Neural cell (in vitro differentiated cells): ENCODE results near the gene RNASE13. TPM values are rescaled to one million over a fixed set of nuclear protein-coding genes. Genes with fewer than 3 reads are reported as not detected.

ENCODE experiments used
- H2AFZ ChIP-seq: fragments of 200-600, 300-800 bp; sonication (generic), shearing (Covaris generic); 2 replicates; pipeline ENCODE4 v1.6.0; 2014; ENCODE audit warnings: low read depth, mild to moderate bottlenecking, antibody characterized with exemption, low read length, moderate library complexity
- H3F3A ChIP-seq: fragments of 200-600 bp; shearing (Covaris generic); 2 replicates; pipeline ENCODE4 v1.6.1; 2016; ENCODE audit warnings: mild to moderate bottlenecking, moderate library complexity, mixed read lengths, antibody characterized with exemption, low read length; ENCODE audit not compliant: insufficient read depth, poor library complexity, severe bottlenecking
- H3K27ac ChIP-seq: fragments of 200-600, 300-800 bp; sonication (generic), shearing (Covaris generic); 2 replicates; pipeline ENCODE4 v1.5.1; 2014; ENCODE audit warnings: mild to moderate bottlenecking, low read length, moderate library complexity
- H3K27me3 ChIP-seq: fragments of 300-800, 200-600 bp; sonication (generic), shearing (Covaris generic); 2 replicates; pipeline ENCODE4 v1.6.0; 2014; ENCODE audit warnings: mild to moderate bottlenecking, low read depth, low read length, moderate library complexity; ENCODE audit not compliant: insufficient read depth
- H3K36me3 ChIP-seq: fragments of 300-800, 200-600 bp; sonication (generic), shearing (Covaris generic); 2 replicates; pipeline ENCODE4 v1.5.1; 2014; ENCODE audit warnings: mild to moderate bottlenecking, antibody characterized with exemption, low read length, moderate library complexity; ENCODE audit not compliant: insufficient read depth
- H3K4me2 ChIP-seq: fragments of 300-800, 200-600 bp; sonication (generic), shearing (Covaris generic); 2 replicates; pipeline ENCODE4 v1.6.0; 2014; ENCODE audit warnings: mild to moderate bottlenecking, low read length
- H3K4me3 ChIP-seq: fragments of 300-800, 200-600 bp; sonication (generic), shearing (Covaris generic); 2 replicates; pipeline ENCODE4 v1.5.1; 2014; ENCODE audit warnings: mild to moderate bottlenecking, low read length, moderate library complexity
- H3K79me2 ChIP-seq: fragments of 200-600 bp; shearing (Covaris generic); replicated peaks from 2 replicates; pipeline ENCODE4 v1.6.0; 2014; ENCODE audit warnings: mild to moderate bottlenecking, low read length, moderate library complexity; ENCODE audit not compliant: insufficient read depth
- H3K9ac ChIP-seq: fragments of 300-800, 200-600 bp; sonication (generic), shearing (Covaris generic); 2 replicates; pipeline ENCODE4 v1.6.1; 2016; ENCODE audit warnings: mild to moderate bottlenecking, low read length, mixed read lengths
- H3K9me2 ChIP-seq: fragments of 200-600 bp; shearing (Covaris generic); 2 replicates; pipeline ENCODE4 v1.6.1; 2016; ENCODE audit warnings: mild to moderate bottlenecking, low read length, mixed read lengths; ENCODE audit not compliant: insufficient read depth
- H3K9me3 ChIP-seq: fragments of 200-600, 300-800 bp; sonication (generic), shearing (Covaris generic); 2 replicates; pipeline ENCODE4 v1.6.1; 2016; ENCODE audit warnings: mild to moderate bottlenecking, mixed run types, low read length, moderate library complexity, mixed read lengths
- H4K20me1 ChIP-seq: fragments of 200-600 bp; shearing (Covaris generic); 2 replicates; pipeline ENCODE4 v1.6.1; 2016; ENCODE audit warnings: mild to moderate bottlenecking, mixed run types; ENCODE audit not compliant: insufficient read depth
- CTCF ChIP-seq: fragments of 450-650 bp; IDR thresholded peaks from 2 replicates; pipeline ENCODE4 v1.5.1; 2014; ENCODE audit warnings: antibody characterized with exemption, mild to moderate bottlenecking, moderate library complexity; ENCODE audit not compliant: poor library complexity, severe bottlenecking
- EP300 ChIP-seq: fragments of 450-650 bp; conservative IDR thresholded peaks from 2 replicates; pipeline ENCODE4 v1.6.1; 2014; ENCODE audit warnings: antibody characterized with exemption, mild to moderate bottlenecking, moderate library complexity; ENCODE audit not compliant: poor library complexity, severe bottlenecking
- EZH2 ChIP-seq: fragments of 200-600, 300-800 bp; shearing (Covaris generic), sonication (generic); IDR thresholded peaks from 2 replicates; pipeline ENCODE4 v1.6.1; 2014; ENCODE audit warnings: antibody characterized with exemption, low read length, borderline replicate concordance, mild to moderate bottlenecking; ENCODE audit not compliant: insufficient read depth, poor library complexity, severe bottlenecking
- MXI1 ChIP-seq: fragments of 450-650 bp; conservative IDR thresholded peaks from 2 replicates; pipeline ENCODE4 v1.6.1; 2014; ENCODE audit warnings: antibody characterized with exemption, mild to moderate bottlenecking; ENCODE audit not compliant: poor library complexity, severe bottlenecking
- POLR2AphosphoS5 ChIP-seq: IDR thresholded peaks from 2 replicates; pipeline ENCODE4 v1.6.1; 2012
- RAD21 ChIP-seq: fragments of 450-650 bp; conservative IDR thresholded peaks from 2 replicates; pipeline ENCODE4 v1.6.1; 2014; ENCODE audit warnings: antibody characterized with exemption, mild to moderate bottlenecking, moderate library complexity
- REST ChIP-seq: IDR thresholded peaks from 2 replicates; pipeline ENCODE4 v1.6.1; 2012; ENCODE audit warnings: borderline replicate concordance
- SMC3 ChIP-seq: fragments of 450-650 bp; conservative IDR thresholded peaks from 2 replicates; pipeline ENCODE4 v1.6.1; 2014; ENCODE audit warnings: antibody characterized with exemption, mild to moderate bottlenecking, moderate library complexity; ENCODE audit not compliant: poor library complexity
- TAF1 ChIP-seq: IDR thresholded peaks from 2 replicates; pipeline ENCODE4 v1.6.1; 2012; ENCODE audit warnings: low read depth
- polyA plus RNA-seq: library from polyadenylated mRNA; depleted of rRNA; stranded (reverse); fragments of >200 nt; gene quantifications from 2 replicates; pipeline ENCODE4 v1.2.3, GENCODE V29; 2014

Gene RNASE13
- polyA plus RNA-seq, 1 donor from 2014 or later: not detected

DNA sequence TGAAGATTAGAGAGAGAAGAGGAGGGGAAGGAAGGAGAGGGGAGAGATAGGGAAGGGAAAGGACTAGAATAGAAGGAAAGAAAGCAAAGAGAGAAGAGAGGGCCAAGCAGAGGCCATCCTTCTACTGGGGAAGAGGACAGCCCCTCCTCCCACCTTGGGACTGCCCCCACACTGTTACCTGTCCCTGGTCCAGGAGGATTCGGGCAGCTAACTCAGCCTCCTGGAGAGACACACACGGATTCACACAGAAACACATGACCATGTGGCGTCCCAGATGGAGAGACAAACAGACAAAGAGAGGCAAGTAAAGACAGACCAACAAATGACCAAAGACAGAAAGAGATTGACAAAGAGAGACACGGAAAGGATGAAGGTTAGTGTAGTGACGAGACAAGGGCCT is 11.9 kb downstream of the RNASE13 start:
- H3F3A ChIP-seq: no peaks in the 10 kb centered on the region
- H3K27me3 ChIP-seq: peaks cover 19% of the 10 kb centered on the region
- no peaks in the 10 kb centered on the region for H3K36me3 ChIP-seq
- H3K9me3 ChIP-seq: no peaks in the 10 kb centered on the region
- TF ChIP-seq EZH2 (no peak), POLR2AphosphoS5 (no peak), RAD21 (no peak), MXI1 (no peak), EP300 (no peak), CTCF (no peak), SMC3 (no peak), TAF1 (no peak), REST (no peak)
- H3K27ac ChIP-seq: no peak overlapping the region
- H2AFZ ChIP-seq: no peak overlapping the region
- no peak overlapping the region for H3K4me3 ChIP-seq
- no peaks in the 10 kb centered on the region for H3K79me2 ChIP-seq
- H3K9ac ChIP-seq: no peak overlapping the region
- H4K20me1 ChIP-seq: no peaks in the 10 kb centered on the region
- no peak overlapping the region for H3K4me2 ChIP-seq
- no peaks in the 10 kb centered on the region for H3K9me2 ChIP-seq

DNA sequence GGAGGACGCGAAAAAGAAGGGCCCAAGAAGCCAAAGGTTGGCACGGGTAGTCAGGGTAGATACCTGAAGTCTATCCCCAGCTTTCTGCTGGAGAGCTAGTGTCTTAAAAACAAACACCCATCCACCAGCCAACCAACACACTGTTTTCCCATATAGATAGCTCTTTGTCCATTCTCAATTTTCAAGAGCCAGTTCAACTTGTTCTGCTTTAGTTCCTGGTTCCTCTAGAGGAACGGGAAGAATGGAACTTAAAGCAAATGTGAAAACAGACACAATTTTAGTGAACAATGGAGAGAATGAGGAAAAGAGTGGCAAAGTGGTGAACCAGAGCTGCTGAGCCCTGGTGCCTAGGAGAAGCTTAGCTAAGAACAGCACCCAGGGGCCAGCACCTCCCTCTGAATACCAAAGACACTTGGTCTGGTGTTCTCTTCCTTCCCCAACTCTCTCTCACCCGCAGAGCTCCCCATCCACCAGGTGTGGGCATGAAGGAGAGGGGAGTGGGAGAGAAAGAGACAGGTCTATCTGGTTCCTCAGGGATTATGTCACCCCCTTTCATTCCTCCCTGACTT is 13.5 kb downstream of the RNASE13 start:
- Histone ChIP-seq H3K9ac (no peak overlapping the region), H3K36me3 (no peaks in the 10 kb centered on the region), H3F3A (no peaks in the 10 kb centered on the region), H2AFZ (no peak overlapping the region), H3K27ac (no peak overlapping the region), H3K9me2 (no peaks in the 10 kb centered on the region), H4K20me1 (no peaks in the 10 kb centered on the region), H3K27me3 (peaks cover 19% of the 10 kb centered on the region), H3K79me2 (no peaks in the 10 kb centered on the region), H3K4me2 (no peak overlapping the region), H3K9me3 (no peaks in the 10 kb centered on the region), H3K4me3 (no peak overlapping the region)
- TF ChIP-seq CTCF (no peak), SMC3 (no peak), MXI1 (no peak), REST (no peak), TAF1 (no peak), RAD21 (no peak), POLR2AphosphoS5 (no peak), EZH2 (no peak), EP300 (no peak)
